Smooth muscle cell (in vitro differentiated cells): Measurements from ENCODE around the gene KRTAP9-6. TPM values are rescaled to one million over a fixed set of nuclear protein-coding genes. Genes with fewer than 3 reads are reported as not detected.

Experiments used
- DNase-seq: peaks from one replicate; lab custom pipeline; 2025; ENCODE audit not compliant: unreplicated experiment; lab: John Stamatoyannopoulos, UW
- H2AFZ ChIP-seq: fragments of 200-600 bp; sonication (generic); 2 replicates; pipeline ENCODE4 v1.6.0; 2016; ENCODE audit warnings: antibody characterized with exemption, low read depth, mild to moderate bottlenecking
- H3F3A ChIP-seq: fragments of 200-600 bp; sonication (generic); 2 replicates; pipeline ENCODE4 v1.6.0; 2017; ENCODE audit warnings: antibody characterized with exemption, low read depth
- H3K27ac ChIP-seq: fragments of 200-600 bp; sonication (generic); 2 replicates; pipeline ENCODE4 v1.5.1; 2016; ENCODE audit warnings: low read depth, mild to moderate bottlenecking
- H3K27me3 ChIP-seq: fragments of 200-600 bp; sonication (generic); 2 replicates; pipeline ENCODE4 v1.6.1; 2016; ENCODE audit warnings: low read depth, mild to moderate bottlenecking
- H3K36me3 ChIP-seq: fragments of 200-600 bp; sonication (generic); 2 replicates; pipeline ENCODE4 v1.5.1; 2016; ENCODE audit warnings: low read depth
- H3K4me1 ChIP-seq: fragments of 200-600 bp; sonication (generic); 2 replicates; pipeline ENCODE4 v1.5.1; 2016; ENCODE audit warnings: low read depth
- H3K4me2 ChIP-seq: fragments of 200-600 bp; sonication (generic); 2 replicates; pipeline ENCODE4 v1.6.0; 2016; ENCODE audit warnings: mild to moderate bottlenecking
- H3K4me3 ChIP-seq: fragments of 200-600 bp; sonication (generic); 2 replicates; pipeline ENCODE4 v1.5.1; 2016; ENCODE audit warnings: mild to moderate bottlenecking
- H3K79me2 ChIP-seq: fragments of 200-600 bp; sonication (generic); 2 replicates; pipeline ENCODE4 v1.6.0; 2016; ENCODE audit warnings: low read depth, mild to moderate bottlenecking
- H3K9ac ChIP-seq: fragments of 200-600 bp; sonication (generic); 2 replicates; pipeline ENCODE4 v1.6.0; 2016; ENCODE audit warnings: low read depth
- H3K9me3 ChIP-seq: fragments of 200-600 bp; sonication (generic); replicated peaks from 2 replicates; pipeline ENCODE4 v1.5.1; 2016; ENCODE audit warnings: low read depth
- H4K20me1 ChIP-seq: fragments of 200-600 bp; sonication (generic); 2 replicates; pipeline ENCODE4 v1.6.0; 2016; ENCODE audit warnings: low read depth
- CTCF ChIP-seq: fragments of 200-600 bp; sonication (generic); IDR thresholded peaks from 2 replicates; pipeline ENCODE4 v1.5.1; 2017; ENCODE audit warnings: borderline replicate concordance, mild to moderate bottlenecking, antibody characterized with exemption; ENCODE audit not compliant: insufficient read depth, poor library complexity, severe bottlenecking
- WGBS: methylation state at CpG from one replicate; pipeline ENCODE4 v1.1.7; 2016; ENCODE audit warnings: low lambda C conversion rate; 5-methylcytosine and 5-hydroxymethylcytosine counted together
- polyA plus RNA-seq: library from polyadenylated mRNA; unstranded; fragments of >200 nt; fragmentation: Nextera tagmentation; extraction: Ambion mirVana; gene quantifications from 2 replicates; pipeline ENCODE4 v1.2.1, GENCODE V29; 2016
- total RNA-seq: library from RNA; depleted of rRNA; stranded (reverse); fragments of >200 nt; gene quantifications from 2 replicates; pipeline ENCODE4 v1.2.3, GENCODE V29; 2014

The KRTAP9-6 gene
- total and polyA plus RNA-seq, 2 experiments from 2014 or later: not detected

- Histone ChIP-seq H3F3A (no peaks in the 10 kb centered on the region), H3K9me3 (no peaks in the 10 kb centered on the region), H3K4me1 (no peaks in the 10 kb centered on the region), H4K20me1 (no peaks in the 10 kb centered on the region), H3K4me3 (no peak overlapping the region), H3K9ac (no peak overlapping the region), H3K79me2 (no peaks in the 10 kb centered on the region), H3K36me3 (no peaks in the 10 kb centered on the region), H3K27ac (no peak overlapping the region), H3K27me3 (no peaks in the 10 kb centered on the region), H3K4me2 (no peak overlapping the region), H2AFZ (no peak overlapping the region)
- no peak for DNase-seq
- 100% methylated on average over 1 of the region's 1 CpG for WGBS
- TF ChIP-seq CTCF: no peak
These were observed 28.8 kb downstream of the KRTAP9-6 start for GRCh38 chr17:41294016-41294415.

- 90% methylated on average over 1 of the region's 1 CpG for WGBS
- TF ChIP-seq CTCF: no peak
- no peak overlapping the region for H3K4me3 ChIP-seq
- no peaks in the 10 kb centered on the region for H3K4me1 ChIP-seq
- no peak overlapping the region for H3K27ac ChIP-seq
- H2AFZ ChIP-seq: no peak overlapping the region
- no peak overlapping the region for H3K9ac ChIP-seq
- no peaks in the 10 kb centered on the region for H3K9me3 ChIP-seq
- H4K20me1 ChIP-seq: no peaks in the 10 kb centered on the region
- H3K4me2 ChIP-seq: no peak overlapping the region
- no peaks in the 10 kb centered on the region for H3F3A ChIP-seq
- DNase-seq: no peak
- no peaks in the 10 kb centered on the region for H3K36me3 ChIP-seq
- H3K79me2 ChIP-seq: no peaks in the 10 kb centered on the region
- H3K27me3 ChIP-seq: no peaks in the 10 kb centered on the region
These were observed 31.7 kb downstream of the KRTAP9-6 start for GRCh38 chr17:41296846-41297245.

GRCh38 chr17:41298458-41299135 lies 33.4 kb downstream of the KRTAP9-6 start:
- no peak for DNase-seq
- H3K79me2 ChIP-seq: no peaks in the 10 kb centered on the region
- WGBS: 94% methylated on average over 20 of the region's 20 CpGs
- H3K4me2 ChIP-seq: no peak overlapping the region
- no peak overlapping the region for H3K9ac ChIP-seq
- H4K20me1 ChIP-seq: no peaks in the 10 kb centered on the region
- no peaks in the 10 kb centered on the region for H3K9me3 ChIP-seq
- no peak overlapping the region for H3K4me3 ChIP-seq
- H3F3A ChIP-seq: no peaks in the 10 kb centered on the region
- no peak for TF ChIP-seq CTCF
- no peak overlapping the region for H2AFZ ChIP-seq
- no peaks in the 10 kb centered on the region for H3K27me3 ChIP-seq
- H3K4me1 ChIP-seq: no peaks in the 10 kb centered on the region
- no peaks in the 10 kb centered on the region for H3K36me3 ChIP-seq
- no peak overlapping the region for H3K27ac ChIP-seq

GRCh38 chr17:41301204-41301790 lies 36.1 kb downstream of the KRTAP9-6 start:
- Histone ChIP-seq H3K27me3 (no peaks in the 10 kb centered on the region), H2AFZ (no peak overlapping the region), H4K20me1 (no peaks in the 10 kb centered on the region), H3K9me3 (no peaks in the 10 kb centered on the region), H3F3A (no peaks in the 10 kb centered on the region), H3K36me3 (no peaks in the 10 kb centered on the region), H3K4me3 (no peak overlapping the region), H3K79me2 (no peaks in the 10 kb centered on the region), H3K4me2 (no peak overlapping the region), H3K27ac (no peak overlapping the region), H3K9ac (no peak overlapping the region), H3K4me1 (no peaks in the 10 kb centered on the region)
- no peak for DNase-seq
- 72% methylated on average over 5 of the region's 5 CpGs for WGBS
- no peak for TF ChIP-seq CTCF
